ENCODE data around the gene SFXN1.
A peak's percentile ranks its signal among the peaks of the same experiment; 100 is the strongest.

Gene SFXN1

DNA sequence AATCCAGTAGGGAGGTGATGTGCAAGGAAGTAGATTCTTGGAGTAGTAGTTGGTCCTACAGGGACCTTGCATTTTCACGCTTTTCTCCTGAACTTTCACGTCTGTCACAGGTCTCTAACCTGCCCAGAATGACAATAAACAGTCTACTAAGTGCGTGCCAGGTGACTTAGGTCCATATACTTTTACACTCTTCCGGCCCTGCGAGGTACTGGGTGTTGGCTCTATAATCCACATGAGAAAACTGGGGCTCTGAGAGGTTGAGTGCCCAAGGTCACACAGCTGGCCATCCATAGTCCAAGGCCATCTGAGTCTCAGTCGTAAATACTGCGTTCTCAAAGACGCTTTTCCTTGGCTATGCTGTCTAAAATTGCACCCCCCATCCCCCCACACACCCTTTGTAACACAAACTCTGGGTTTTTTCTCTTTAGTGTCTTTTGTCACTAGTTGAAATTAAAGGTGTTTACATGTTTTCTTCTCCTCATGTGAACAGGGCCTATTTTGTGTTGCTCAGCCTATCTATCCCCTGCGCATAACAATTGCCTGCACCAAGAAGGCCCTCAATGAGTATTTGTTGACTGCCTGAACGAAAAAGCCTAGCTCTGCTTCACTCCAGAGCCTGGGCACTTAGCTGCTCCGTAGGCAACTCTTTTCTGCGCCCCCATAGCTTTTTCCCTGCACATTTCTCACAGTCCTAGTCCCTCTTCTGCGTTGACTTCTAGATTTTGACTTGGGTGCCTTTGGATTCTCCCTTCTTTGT is 943 bp downstream of the SFXN1 start:
- H3K27ac ChIP-seq (ENCODE audit: low read length) = no peak overlapping the region
- peak overlapping the region; percentile 85 to 93 for H3K4me3 ChIP-seq (ENCODE audit: low read depth in 1 of 2, low read length in 2 of 2)
- no peaks in the 10 kb centered on the region for H3K27me3 ChIP-seq (ENCODE audit: low read depth, low read length)

DNA sequence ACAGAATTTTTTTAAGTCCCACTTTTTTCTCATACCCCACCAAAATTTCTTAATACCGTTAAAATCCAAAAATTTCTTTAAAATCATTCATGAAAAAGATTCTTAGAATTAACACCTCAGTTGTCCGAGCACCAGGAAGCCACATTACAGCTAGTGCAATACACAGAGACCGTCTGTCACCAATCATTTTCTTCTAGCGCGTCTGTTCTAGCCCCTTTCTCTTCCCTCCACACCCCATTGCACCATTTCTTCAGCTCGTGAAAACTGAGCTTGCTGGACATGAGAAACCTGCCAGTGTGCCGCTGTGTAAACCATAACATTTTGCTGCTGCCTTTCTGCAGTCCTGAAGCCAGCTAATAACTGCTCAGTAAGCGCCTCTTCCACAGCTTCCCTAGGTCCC is 5.0 kb downstream of the SFXN1 start:
- Histone ChIP-seq H3K27ac (ENCODE audit: low read length) (no peak overlapping the region), H3K4me1 (ENCODE audit: control insufficient read depth in 1 of 2, insufficient read depth in 2 of 2, low read length in 2 of 2) (peaks cover 0 to 17% of the 10 kb centered on the region in 2 donors), H3K36me3 (ENCODE audit: control insufficient read depth in 1 of 2, insufficient read depth in 2 of 2, low read length in 2 of 2) (peaks cover 5 to 11% of the 10 kb centered on the region in 2 donors), H3K9me3 (ENCODE audit: control insufficient read depth in 1 of 2, low read length in 2 of 2) (no peaks in the 10 kb centered on the region), H3K4me3 (ENCODE audit: low read depth in 1 of 2, low read length in 2 of 2) (no peak overlapping the region), H3K27me3 (ENCODE audit: low read depth, low read length) (no peaks in the 10 kb centered on the region)

More for the DNA sequence above, 943 bp downstream of the SFXN1 start:
- peaks cover 0 to 17% of the 10 kb centered on the region in 2 donors for H3K4me1 ChIP-seq (ENCODE audit: control insufficient read depth in 1 of 2, insufficient read depth in 2 of 2, low read length in 2 of 2)
- H3K9me3 ChIP-seq (ENCODE audit: control insufficient read depth in 1 of 2, low read length in 2 of 2) = no peaks in the 10 kb centered on the region
- peaks cover 1 to 7% of the 10 kb centered on the region in 2 donors for H3K36me3 ChIP-seq (ENCODE audit: control insufficient read depth in 1 of 2, insufficient read depth in 2 of 2, low read length in 2 of 2)

DNA sequence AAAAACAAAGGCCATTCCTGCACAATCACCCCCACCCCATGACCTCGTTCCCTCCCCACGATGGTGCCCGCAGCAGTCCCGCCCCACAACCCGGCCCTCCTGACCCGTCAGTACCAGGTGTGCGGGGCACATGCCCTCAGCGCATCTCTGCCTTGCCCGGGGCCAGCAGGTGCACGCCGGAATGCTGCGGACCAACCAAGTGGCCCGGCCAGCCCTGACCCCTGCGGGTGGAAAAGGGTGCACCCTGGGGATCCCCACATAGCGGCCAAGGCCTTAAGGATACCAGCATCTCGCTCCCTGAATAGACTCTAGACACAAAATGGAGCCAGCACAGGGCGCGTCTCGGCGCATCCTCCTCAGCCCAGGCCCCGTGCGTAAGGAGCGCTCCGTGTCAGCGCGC is 6.0 kb downstream of the SFXN1 start:
- no peak overlapping the region for H3K27ac ChIP-seq (ENCODE audit: low read length)
- H3K36me3 ChIP-seq (ENCODE audit: control insufficient read depth in 1 of 2, insufficient read depth in 2 of 2, low read length in 2 of 2) = peaks cover 9 to 11% of the 10 kb centered on the region in 2 donors

DNA sequence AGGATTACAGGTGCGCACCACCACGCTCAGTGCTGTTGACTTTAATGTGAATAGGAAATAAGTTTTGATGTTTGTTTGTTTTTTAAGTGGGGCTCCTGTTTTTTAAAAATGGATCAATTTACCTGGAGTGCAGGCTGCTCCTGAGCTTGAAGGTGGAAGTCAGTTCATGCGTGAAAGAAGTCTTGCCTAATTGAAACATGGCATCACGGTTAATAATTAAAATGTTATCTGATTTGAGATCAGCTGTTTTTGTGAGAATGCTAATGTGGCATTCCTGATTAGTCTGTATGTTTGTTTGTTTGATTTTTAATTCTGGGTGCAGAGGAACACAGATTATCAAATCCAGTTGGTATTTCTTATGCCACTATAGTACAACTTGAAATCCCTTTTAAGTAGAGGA is 6.5 kb downstream of the SFXN1 start:
- Histone ChIP-seq H3K27ac (ENCODE audit: low read length) (no peak overlapping the region), H3K36me3 (ENCODE audit: control insufficient read depth in 1 of 2, insufficient read depth in 2 of 2, low read length in 2 of 2) (peaks cover 9 to 11% of the 10 kb centered on the region in 2 donors), H3K9me3 (ENCODE audit: control insufficient read depth in 1 of 2, low read length in 2 of 2) (no peaks in the 10 kb centered on the region), H3K27me3 (ENCODE audit: low read depth, low read length) (no peaks in the 10 kb centered on the region), H3K4me1 (ENCODE audit: control insufficient read depth in 1 of 2, insufficient read depth in 2 of 2, low read length in 2 of 2) (peaks cover 0 to 6% of the 10 kb centered on the region in 2 donors), H3K4me3 (ENCODE audit: low read depth in 1 of 2, low read length in 2 of 2) (no peak overlapping the region)

More for the DNA sequence above, 6.0 kb downstream of the SFXN1 start:
- H3K4me1 ChIP-seq (ENCODE audit: control insufficient read depth in 1 of 2, insufficient read depth in 2 of 2, low read length in 2 of 2) = peaks cover 0 to 11% of the 10 kb centered on the region in 2 donors
- no peak overlapping the region for H3K4me3 ChIP-seq (ENCODE audit: low read depth in 1 of 2, low read length in 2 of 2)
- no peaks in the 10 kb centered on the region for H3K9me3 ChIP-seq (ENCODE audit: control insufficient read depth in 1 of 2, low read length in 2 of 2)
- H3K27me3 ChIP-seq (ENCODE audit: low read depth, low read length) = no peaks in the 10 kb centered on the region

DNA sequence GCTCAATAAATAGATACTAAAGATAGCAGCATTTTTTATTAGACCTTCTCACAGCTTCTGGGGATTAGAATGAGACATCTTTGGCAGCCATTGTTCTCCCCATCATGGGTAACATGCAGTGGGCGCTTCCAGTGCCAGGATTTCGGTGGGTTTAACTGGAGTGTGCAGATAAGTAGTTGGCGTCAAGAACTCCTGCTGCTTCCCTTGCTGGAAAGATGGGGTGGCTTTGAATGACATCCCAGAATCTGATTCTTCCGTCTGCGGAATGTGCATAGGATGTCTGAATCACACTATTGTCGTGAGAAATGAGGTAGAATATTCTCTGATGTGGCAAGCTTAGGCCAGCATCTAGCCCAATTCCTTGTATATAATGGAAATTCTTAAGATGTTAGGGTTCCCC is 7.3 kb downstream of the SFXN1 start:
- H3K27me3 ChIP-seq (ENCODE audit: low read depth, low read length) = no peaks in the 10 kb centered on the region
- peaks cover 9 to 11% of the 10 kb centered on the region in 2 donors for H3K36me3 ChIP-seq (ENCODE audit: control insufficient read depth in 1 of 2, insufficient read depth in 2 of 2, low read length in 2 of 2)
- H3K9me3 ChIP-seq (ENCODE audit: control insufficient read depth in 1 of 2, low read length in 2 of 2) = no peaks in the 10 kb centered on the region
- H3K27ac ChIP-seq (ENCODE audit: low read length) = no peak overlapping the region
- H3K4me3 ChIP-seq (ENCODE audit: low read depth in 1 of 2, low read length in 2 of 2) = no peak overlapping the region
- no peaks in the 10 kb centered on the region for H3K4me1 ChIP-seq (ENCODE audit: control insufficient read depth in 1 of 2, insufficient read depth in 2 of 2, low read length in 2 of 2)

DNA sequence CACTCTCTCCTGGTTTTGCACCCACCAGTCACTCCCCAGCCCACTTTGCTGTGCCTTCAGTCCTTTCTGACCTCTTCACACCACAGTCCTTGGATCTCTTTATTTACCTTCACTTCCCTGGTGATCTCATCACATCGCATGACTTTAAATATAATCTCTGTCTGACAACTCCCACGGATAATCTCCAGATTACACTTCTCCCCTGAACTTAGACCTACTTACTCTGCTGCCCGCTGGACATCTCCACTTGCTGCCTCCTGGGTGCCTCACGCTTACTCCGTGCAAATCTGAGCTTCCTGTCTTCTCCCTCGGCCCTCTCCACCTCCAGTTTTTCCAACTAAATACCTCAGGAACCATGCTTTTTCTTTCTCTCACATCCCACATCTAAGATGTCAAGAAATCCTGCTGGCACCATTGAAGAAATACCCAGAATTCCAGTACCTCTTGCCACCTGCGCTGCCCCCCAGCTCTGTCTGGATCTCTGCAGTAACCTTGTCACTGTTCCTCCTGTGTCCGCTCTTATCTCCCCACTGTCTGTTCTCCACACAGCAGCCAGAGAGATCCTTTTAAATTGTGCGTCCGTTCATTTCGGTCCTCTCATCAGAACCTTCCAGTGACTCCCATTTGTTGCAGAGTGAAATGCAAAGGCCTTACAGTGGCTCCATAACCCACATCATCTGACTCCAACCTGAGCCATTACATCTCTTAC is 9.3 kb downstream of the SFXN1 start:
- H3K36me3 ChIP-seq (ENCODE audit: control insufficient read depth in 1 of 2, insufficient read depth in 2 of 2, low read length in 2 of 2) = peaks cover 14 to 19% of the 10 kb centered on the region in 2 donors
- no peak overlapping the region for H3K27ac ChIP-seq (ENCODE audit: low read length)
- H3K27me3 ChIP-seq (ENCODE audit: low read depth, low read length) = no peaks in the 10 kb centered on the region
- no peaks in the 10 kb centered on the region for H3K9me3 ChIP-seq (ENCODE audit: control insufficient read depth in 1 of 2, low read length in 2 of 2)
- H3K4me3 ChIP-seq (ENCODE audit: low read depth in 1 of 2, low read length in 2 of 2) = no peak overlapping the region
- no peaks in the 10 kb centered on the region for H3K4me1 ChIP-seq (ENCODE audit: control insufficient read depth in 1 of 2, insufficient read depth in 2 of 2, low read length in 2 of 2)

DNA sequence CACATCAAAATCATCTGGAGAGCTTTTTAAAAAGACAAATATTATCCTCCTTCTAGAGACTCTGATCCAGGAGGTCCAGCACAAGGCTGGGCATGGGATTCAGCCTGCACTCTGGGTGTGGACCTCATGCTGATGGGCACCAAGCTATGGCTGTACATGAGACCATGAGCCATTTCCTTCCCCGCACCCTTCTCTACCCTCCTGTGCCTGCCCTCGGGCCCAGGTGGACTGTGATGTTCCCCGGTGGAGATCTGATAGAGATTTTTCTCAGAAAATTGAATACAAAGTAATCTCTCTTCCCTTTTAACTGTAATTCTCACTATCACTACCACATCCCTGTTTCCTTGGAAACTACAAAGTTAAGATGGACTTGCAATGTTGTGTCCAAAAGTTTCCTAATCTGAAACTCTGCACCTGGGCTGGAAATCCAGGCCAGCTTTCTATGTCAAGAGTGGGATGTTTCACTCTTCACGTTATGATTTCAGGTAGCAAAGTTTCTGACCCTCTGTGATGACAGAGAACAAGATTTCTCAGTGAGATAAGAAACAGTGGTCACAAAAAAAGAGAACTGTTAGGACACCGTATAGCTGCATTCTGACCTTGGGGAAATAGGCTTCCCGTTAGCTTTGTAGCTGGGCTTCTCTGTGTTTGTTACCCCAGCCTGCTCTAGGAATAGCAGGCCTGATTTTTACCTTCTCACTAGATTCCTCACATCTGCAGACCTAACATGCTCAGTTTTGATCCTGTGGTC is 11.5 kb downstream of the SFXN1 start:
- no peaks in the 10 kb centered on the region for H3K4me1 ChIP-seq (ENCODE audit: control insufficient read depth in 1 of 2, insufficient read depth in 2 of 2, low read length in 2 of 2)
- no peaks in the 10 kb centered on the region for H3K27me3 ChIP-seq (ENCODE audit: low read depth, low read length)
- peaks cover 25 to 29% of the 10 kb centered on the region in 2 donors for H3K36me3 ChIP-seq (ENCODE audit: control insufficient read depth in 1 of 2, insufficient read depth in 2 of 2, low read length in 2 of 2)
- no peak overlapping the region for H3K27ac ChIP-seq (ENCODE audit: low read length)
- H3K9me3 ChIP-seq (ENCODE audit: control insufficient read depth in 1 of 2, low read length in 2 of 2) = no peaks in the 10 kb centered on the region
- H3K4me3 ChIP-seq (ENCODE audit: low read depth in 1 of 2, low read length in 2 of 2) = no peak overlapping the region

DNA sequence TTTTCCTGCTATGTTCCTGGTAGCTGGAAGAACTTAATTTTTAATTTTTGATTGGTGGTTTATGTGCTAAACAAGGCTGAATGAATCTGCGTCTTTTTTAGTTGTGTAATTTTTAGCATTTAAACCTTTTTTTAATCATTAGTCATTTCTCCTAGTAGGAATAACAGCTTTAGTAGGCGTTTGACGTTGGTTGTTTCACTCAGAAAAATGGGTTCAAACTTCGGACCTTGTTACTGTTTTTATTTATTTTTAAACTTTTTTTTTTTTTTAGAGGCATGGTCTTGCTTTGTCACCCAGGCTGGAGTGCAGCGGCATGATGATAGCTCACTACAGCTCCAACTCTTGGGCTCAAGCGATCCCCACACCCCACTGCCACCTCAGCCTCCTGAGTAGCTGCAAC is 12.9 kb downstream of the SFXN1 start:
- Histone ChIP-seq H3K9me3 (ENCODE audit: control insufficient read depth in 1 of 2, low read length in 2 of 2) (no peaks in the 10 kb centered on the region), H3K27me3 (ENCODE audit: low read depth, low read length) (no peaks in the 10 kb centered on the region), H3K36me3 (ENCODE audit: control insufficient read depth in 1 of 2, insufficient read depth in 2 of 2, low read length in 2 of 2) (peaks cover 25 to 27% of the 10 kb centered on the region in 2 donors), H3K4me1 (ENCODE audit: control insufficient read depth in 1 of 2, insufficient read depth in 2 of 2, low read length in 2 of 2) (no peaks in the 10 kb centered on the region), H3K27ac (ENCODE audit: low read length) (no peak overlapping the region), H3K4me3 (ENCODE audit: low read depth in 1 of 2, low read length in 2 of 2) (no peak overlapping the region)

DNA sequence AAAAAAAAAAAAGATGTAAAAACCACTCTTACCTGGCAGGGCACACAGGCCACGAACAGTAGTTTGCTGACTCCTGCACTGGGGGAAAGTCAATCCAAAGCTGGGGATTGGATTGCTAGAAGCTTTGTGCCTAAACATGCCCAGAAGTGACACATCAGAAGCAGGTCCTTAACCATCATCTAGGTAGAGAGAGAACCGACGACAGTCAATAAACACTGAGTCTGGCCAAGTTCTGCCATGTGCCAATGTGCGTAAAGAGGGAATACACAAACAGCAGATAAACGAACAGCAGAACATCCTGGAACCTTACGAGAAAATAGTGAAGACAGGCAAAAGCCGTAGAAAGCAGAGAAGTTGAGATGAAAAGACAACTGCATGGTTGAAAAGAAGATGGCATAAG is 14.9 kb downstream of the SFXN1 start:
- Histone ChIP-seq H3K4me1 (ENCODE audit: control insufficient read depth in 1 of 2, insufficient read depth in 2 of 2, low read length in 2 of 2) (no peaks in the 10 kb centered on the region), H3K27me3 (ENCODE audit: low read depth, low read length) (no peaks in the 10 kb centered on the region), H3K36me3 (ENCODE audit: control insufficient read depth in 1 of 2, insufficient read depth in 2 of 2, low read length in 2 of 2) (peaks cover 30 to 33% of the 10 kb centered on the region in 2 donors), H3K4me3 (ENCODE audit: low read depth in 1 of 2, low read length in 2 of 2) (no peak overlapping the region), H3K27ac (ENCODE audit: low read length) (no peak overlapping the region), H3K9me3 (ENCODE audit: control insufficient read depth in 1 of 2, low read length in 2 of 2) (no peaks in the 10 kb centered on the region)

DNA sequence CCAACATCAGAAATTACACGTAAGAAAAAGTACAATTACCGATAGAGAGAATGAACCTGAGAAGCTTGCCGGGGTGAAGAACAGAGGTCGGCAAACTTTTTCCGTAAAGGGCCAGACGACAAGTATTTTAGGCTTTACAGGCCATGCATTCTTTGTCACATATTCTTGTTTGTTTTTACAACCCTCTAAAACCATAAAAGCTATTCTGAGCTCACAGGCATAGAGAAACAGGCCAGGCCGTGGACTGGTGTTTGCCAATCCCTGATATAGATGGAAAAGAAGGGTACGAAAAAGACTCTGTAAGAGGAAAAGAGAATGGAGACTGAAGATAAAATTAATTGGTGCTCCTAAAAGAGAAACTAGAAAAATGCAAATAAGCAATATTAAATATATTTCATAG is 15.4 kb downstream of the SFXN1 start:
- peaks cover 26 to 36% of the 10 kb centered on the region in 2 donors for H3K36me3 ChIP-seq (ENCODE audit: control insufficient read depth in 1 of 2, insufficient read depth in 2 of 2, low read length in 2 of 2)
- H3K27ac ChIP-seq (ENCODE audit: low read length) = no peak overlapping the region
- H3K9me3 ChIP-seq (ENCODE audit: control insufficient read depth in 1 of 2, low read length in 2 of 2) = no peaks in the 10 kb centered on the region
- H3K27me3 ChIP-seq (ENCODE audit: low read depth, low read length) = no peaks in the 10 kb centered on the region
- no peaks in the 10 kb centered on the region for H3K4me1 ChIP-seq (ENCODE audit: control insufficient read depth in 1 of 2, insufficient read depth in 2 of 2, low read length in 2 of 2)
- no peak overlapping the region for H3K4me3 ChIP-seq (ENCODE audit: low read depth in 1 of 2, low read length in 2 of 2)

Measured in muscle layer of duodenum (tissue), 2 donors.